Neural cell (in vitro differentiated cells): Measurements from ENCODE around the gene SERPINB2. TPM values are rescaled to one million over a fixed set of nuclear protein-coding genes. Genes with fewer than 3 reads are reported as not detected.

Experiments used
- H2AFZ ChIP-seq: fragments of 200-600, 300-800 bp; sonication (generic), shearing (Covaris generic); 2 replicates; pipeline ENCODE4 v1.6.0; 2014; ENCODE audit warnings: low read depth, mild to moderate bottlenecking, antibody characterized with exemption, low read length, moderate library complexity
- H3F3A ChIP-seq: fragments of 200-600 bp; shearing (Covaris generic); 2 replicates; pipeline ENCODE4 v1.6.1; 2016; ENCODE audit warnings: mild to moderate bottlenecking, moderate library complexity, mixed read lengths, antibody characterized with exemption, low read length; ENCODE audit not compliant: insufficient read depth, poor library complexity, severe bottlenecking
- H3K27ac ChIP-seq: fragments of 200-600, 300-800 bp; sonication (generic), shearing (Covaris generic); 2 replicates; pipeline ENCODE4 v1.5.1; 2014; ENCODE audit warnings: mild to moderate bottlenecking, low read length, moderate library complexity
- H3K27me3 ChIP-seq: fragments of 300-800, 200-600 bp; sonication (generic), shearing (Covaris generic); 2 replicates; pipeline ENCODE4 v1.6.0; 2014; ENCODE audit warnings: mild to moderate bottlenecking, low read depth, low read length, moderate library complexity; ENCODE audit not compliant: insufficient read depth
- H3K36me3 ChIP-seq: fragments of 300-800, 200-600 bp; sonication (generic), shearing (Covaris generic); 2 replicates; pipeline ENCODE4 v1.5.1; 2014; ENCODE audit warnings: mild to moderate bottlenecking, antibody characterized with exemption, low read length, moderate library complexity; ENCODE audit not compliant: insufficient read depth
- H3K4me2 ChIP-seq: fragments of 300-800, 200-600 bp; sonication (generic), shearing (Covaris generic); 2 replicates; pipeline ENCODE4 v1.6.0; 2014; ENCODE audit warnings: mild to moderate bottlenecking, low read length
- H3K4me3 ChIP-seq: fragments of 300-800, 200-600 bp; sonication (generic), shearing (Covaris generic); 2 replicates; pipeline ENCODE4 v1.5.1; 2014; ENCODE audit warnings: mild to moderate bottlenecking, low read length, moderate library complexity
- H3K79me2 ChIP-seq: fragments of 200-600 bp; shearing (Covaris generic); replicated peaks from 2 replicates; pipeline ENCODE4 v1.6.0; 2014; ENCODE audit warnings: mild to moderate bottlenecking, low read length, moderate library complexity; ENCODE audit not compliant: insufficient read depth
- H3K9ac ChIP-seq: fragments of 300-800, 200-600 bp; sonication (generic), shearing (Covaris generic); 2 replicates; pipeline ENCODE4 v1.6.1; 2016; ENCODE audit warnings: mild to moderate bottlenecking, low read length, mixed read lengths
- H3K9me2 ChIP-seq: fragments of 200-600 bp; shearing (Covaris generic); 2 replicates; pipeline ENCODE4 v1.6.1; 2016; ENCODE audit warnings: mild to moderate bottlenecking, low read length, mixed read lengths; ENCODE audit not compliant: insufficient read depth
- H3K9me3 ChIP-seq: fragments of 200-600, 300-800 bp; sonication (generic), shearing (Covaris generic); 2 replicates; pipeline ENCODE4 v1.6.1; 2016; ENCODE audit warnings: mild to moderate bottlenecking, mixed run types, low read length, moderate library complexity, mixed read lengths
- H4K20me1 ChIP-seq: fragments of 200-600 bp; shearing (Covaris generic); 2 replicates; pipeline ENCODE4 v1.6.1; 2016; ENCODE audit warnings: mild to moderate bottlenecking, mixed run types; ENCODE audit not compliant: insufficient read depth
- CTCF ChIP-seq: fragments of 450-650 bp; IDR thresholded peaks from 2 replicates; pipeline ENCODE4 v1.5.1; 2014; ENCODE audit warnings: antibody characterized with exemption, mild to moderate bottlenecking, moderate library complexity; ENCODE audit not compliant: poor library complexity, severe bottlenecking
- EZH2 ChIP-seq: fragments of 200-600, 300-800 bp; shearing (Covaris generic), sonication (generic); IDR thresholded peaks from 2 replicates; pipeline ENCODE4 v1.6.1; 2014; ENCODE audit warnings: antibody characterized with exemption, low read length, borderline replicate concordance, mild to moderate bottlenecking; ENCODE audit not compliant: insufficient read depth, poor library complexity, severe bottlenecking
- MXI1 ChIP-seq: fragments of 450-650 bp; conservative IDR thresholded peaks from 2 replicates; pipeline ENCODE4 v1.6.1; 2014; ENCODE audit warnings: antibody characterized with exemption, mild to moderate bottlenecking; ENCODE audit not compliant: poor library complexity, severe bottlenecking
- POLR2AphosphoS5 ChIP-seq: IDR thresholded peaks from 2 replicates; pipeline ENCODE4 v1.6.1; 2012
- RAD21 ChIP-seq: fragments of 450-650 bp; conservative IDR thresholded peaks from 2 replicates; pipeline ENCODE4 v1.6.1; 2014; ENCODE audit warnings: antibody characterized with exemption, mild to moderate bottlenecking, moderate library complexity
- REST ChIP-seq: IDR thresholded peaks from 2 replicates; pipeline ENCODE4 v1.6.1; 2012; ENCODE audit warnings: borderline replicate concordance
- SMC3 ChIP-seq: fragments of 450-650 bp; conservative IDR thresholded peaks from 2 replicates; pipeline ENCODE4 v1.6.1; 2014; ENCODE audit warnings: antibody characterized with exemption, mild to moderate bottlenecking, moderate library complexity; ENCODE audit not compliant: poor library complexity
- TAF1 ChIP-seq: IDR thresholded peaks from 2 replicates; pipeline ENCODE4 v1.6.1; 2012; ENCODE audit warnings: low read depth
- polyA plus RNA-seq: library from polyadenylated mRNA; depleted of rRNA; stranded (reverse); fragments of >200 nt; gene quantifications from 2 replicates; pipeline ENCODE4 v1.2.3, GENCODE V29; 2014

SERPINB2 gene
- polyA plus RNA-seq, 1 donor from 2014 or later: not detected

- TF ChIP-seq EZH2 (no peak), RAD21 (no peak), REST (no peak), CTCF (no peak), MXI1 (no peak)
- H3K4me3 ChIP-seq: no peak overlapping the region
- no peak overlapping the region for H3K27ac ChIP-seq
- no peak overlapping the region for H3K4me2 ChIP-seq
- no peaks in the 10 kb centered on the region for H3K9me3 ChIP-seq
- no peaks in the 10 kb centered on the region for H3K79me2 ChIP-seq
- no peak overlapping the region for H3K9ac ChIP-seq
- no peaks in the 10 kb centered on the region for H4K20me1 ChIP-seq
- no peaks in the 10 kb centered on the region for H3K9me2 ChIP-seq
- H3K27me3 ChIP-seq: no peaks in the 10 kb centered on the region
- H3F3A ChIP-seq: no peaks in the 10 kb centered on the region
- no peaks in the 10 kb centered on the region for H3K36me3 ChIP-seq
- no peak overlapping the region for H2AFZ ChIP-seq
Measured at GRCh38 chr18:63879709-63880108, 7.8 kb upstream of the SERPINB2 start.

- no peak overlapping the region for H3K27ac ChIP-seq
- H3K9me3 ChIP-seq: no peaks in the 10 kb centered on the region
- no peak for TF ChIP-seq MXI1
- TF ChIP-seq POLR2AphosphoS5: no peak
- TF ChIP-seq SMC3: no peak
- TF ChIP-seq RAD21: no peak
- TF ChIP-seq CTCF: no peak
- TF ChIP-seq REST: no peak
- no peak for TF ChIP-seq EZH2
- no peak for TF ChIP-seq TAF1
- no peaks in the 10 kb centered on the region for H4K20me1 ChIP-seq
- no peaks in the 10 kb centered on the region for H3K9me2 ChIP-seq
- no peaks in the 10 kb centered on the region for H3K79me2 ChIP-seq
- H3K4me3 ChIP-seq: no peak overlapping the region
- no peaks in the 10 kb centered on the region for H3K27me3 ChIP-seq
- no peak overlapping the region for H3K4me2 ChIP-seq
- no peaks in the 10 kb centered on the region for H3K36me3 ChIP-seq
- no peak overlapping the region for H2AFZ ChIP-seq
- H3K9ac ChIP-seq: no peak overlapping the region
- H3F3A ChIP-seq: no peaks in the 10 kb centered on the region
Measured at GRCh38 chr18:63881851-63882250, 5.7 kb upstream of the SERPINB2 start.
